NB4 (cell line): Measurements from ENCODE around the gene GRIK2.

Experiments
- CTCF ChIP-seq: IDR thresholded peaks from one replicate; pipeline ENCODE4 v1.5.1; 2012; ENCODE audit warnings: low read depth, low read length
- MYC ChIP-seq: IDR thresholded peaks from 2 replicates; pipeline ENCODE4 v1.6.1; 2011; ENCODE audit warnings: low read depth, low read length
- POLR2A ChIP-seq: IDR thresholded peaks from 2 replicates; pipeline ENCODE4 v1.6.1; 2011; ENCODE audit warnings: mild to moderate bottlenecking; ENCODE audit not compliant: insufficient read length; ENCODE audit errors: extremely low read depth

DNA sequence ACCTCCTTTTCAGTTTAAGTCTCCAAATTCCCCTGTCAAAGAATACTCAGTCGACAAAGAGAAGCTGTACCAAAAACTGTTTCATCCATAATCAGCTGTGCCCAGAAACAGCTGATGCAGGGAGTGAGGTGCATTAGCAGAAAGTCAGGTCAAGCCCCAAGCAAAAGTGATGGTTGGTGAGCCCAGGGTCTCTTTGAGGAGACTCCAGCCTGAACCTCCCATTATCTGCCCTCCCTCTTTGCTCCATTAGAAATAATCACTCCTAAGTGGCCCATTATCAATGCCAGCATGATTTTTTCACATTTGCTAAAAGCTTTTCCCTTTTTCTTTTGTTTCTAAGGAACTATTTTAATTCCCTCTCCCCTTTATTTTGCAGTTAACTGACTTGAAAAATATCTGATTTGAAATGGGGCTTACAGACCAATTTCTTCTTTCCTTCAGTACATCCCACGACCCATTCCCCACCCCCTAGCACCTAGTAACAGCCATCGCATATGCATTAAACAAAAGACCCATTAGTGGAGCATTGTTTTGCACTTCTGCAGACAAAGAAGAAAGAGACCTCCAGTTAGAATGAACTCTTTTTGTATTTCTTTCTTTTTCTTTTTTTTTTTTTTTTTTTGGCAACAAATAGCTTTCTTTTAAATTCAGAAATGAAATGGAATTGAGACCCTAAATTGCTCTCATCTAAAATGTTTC is 257.0 kb downstream of the GRIK2 start:
- TF ChIP-seq CTCF (no peak), POLR2A (no peak), MYC (no peak)
